Measurements from ENCODE around the gene ATG12.

Gene ATG12

DNA sequence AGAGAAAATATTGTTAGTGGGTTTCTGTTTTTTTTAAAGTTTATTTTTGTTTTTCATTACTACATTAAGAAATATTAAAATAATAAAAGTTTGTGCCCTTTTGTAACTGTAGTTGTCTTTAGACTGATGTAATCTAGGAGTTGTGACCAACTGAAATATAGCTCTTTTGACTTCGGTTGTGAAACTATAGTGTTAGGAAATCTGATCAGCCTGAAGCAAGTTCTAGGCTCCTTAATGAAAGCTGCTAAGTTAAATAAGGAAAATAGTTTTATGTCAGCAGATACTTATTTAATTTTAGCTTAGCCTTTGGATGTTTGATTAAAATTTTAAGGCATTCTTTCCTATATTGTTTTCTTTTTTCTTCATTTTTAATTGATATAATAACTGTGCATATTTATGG lies 14.6 kb upstream of the ATG12 start:
- Histone ChIP-seq H3K4me3 (ENCODE audit: low read length) (no peak overlapping the region), H3K36me3 (replicated peaks; ENCODE audit: low read depth, low read length) (peaks cover 4% of the 10 kb centered on the region), H3K4me1 (ENCODE audit: low read length) (no peaks in the 10 kb centered on the region), H3K27me3 (ENCODE audit: low read depth, low read length) (no peaks in the 10 kb centered on the region), H3K9me3 (ENCODE audit: insufficient read depth, low read length) (no peaks in the 10 kb centered on the region), H3K9ac (ENCODE audit: low read length) (no peak overlapping the region), H3K79me2 (ENCODE audit: low read length) (peaks cover 58% of the 10 kb centered on the region; the same call in 1 of the 2 replicates), H3K4me2 (ENCODE audit: low read length) (no peak overlapping the region), H4K20me1 (ENCODE audit: insufficient read depth, low read length) (peaks cover 54% of the 10 kb centered on the region), H3K27ac (ENCODE audit: low read length) (no peak overlapping the region), H2AFZ (ENCODE audit: low read depth, low read length) (no peak overlapping the region)
- TF ChIP-seq, protein P1, sequence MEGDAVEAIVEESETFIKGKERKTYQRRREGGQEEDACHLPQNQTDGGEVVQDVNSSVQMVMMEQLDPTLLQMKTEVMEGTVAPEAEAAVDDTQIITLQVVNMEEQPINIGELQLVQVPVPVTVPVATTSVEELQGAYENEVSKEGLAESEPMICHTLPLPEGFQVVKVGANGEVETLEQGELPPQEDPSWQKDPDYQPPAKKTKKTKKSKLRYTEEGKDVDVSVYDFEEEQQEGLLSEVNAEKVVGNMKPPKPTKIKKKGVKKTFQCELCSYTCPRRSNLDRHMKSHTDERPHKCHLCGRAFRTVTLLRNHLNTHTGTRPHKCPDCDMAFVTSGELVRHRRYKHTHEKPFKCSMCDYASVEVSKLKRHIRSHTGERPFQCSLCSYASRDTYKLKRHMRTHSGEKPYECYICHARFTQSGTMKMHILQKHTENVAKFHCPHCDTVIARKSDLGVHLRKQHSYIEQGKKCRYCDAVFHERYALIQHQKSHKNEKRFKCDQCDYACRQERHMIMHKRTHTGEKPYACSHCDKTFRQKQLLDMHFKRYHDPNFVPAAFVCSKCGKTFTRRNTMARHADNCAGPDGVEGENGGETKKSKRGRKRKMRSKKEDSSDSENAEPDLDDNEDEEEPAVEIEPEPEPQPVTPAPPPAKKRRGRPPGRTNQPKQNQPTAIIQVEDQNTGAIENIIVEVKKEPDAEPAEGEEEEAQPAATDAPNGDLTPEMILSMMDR (IDR thresholded peaks at IDR 0.05; ENCODE audit: low read depth, low read length): no peak
- TF ChIP-seq EZH2phosphoT487 (IDR thresholded peaks at IDR 0.05; ENCODE audit: low read depth): no peak

DNA sequence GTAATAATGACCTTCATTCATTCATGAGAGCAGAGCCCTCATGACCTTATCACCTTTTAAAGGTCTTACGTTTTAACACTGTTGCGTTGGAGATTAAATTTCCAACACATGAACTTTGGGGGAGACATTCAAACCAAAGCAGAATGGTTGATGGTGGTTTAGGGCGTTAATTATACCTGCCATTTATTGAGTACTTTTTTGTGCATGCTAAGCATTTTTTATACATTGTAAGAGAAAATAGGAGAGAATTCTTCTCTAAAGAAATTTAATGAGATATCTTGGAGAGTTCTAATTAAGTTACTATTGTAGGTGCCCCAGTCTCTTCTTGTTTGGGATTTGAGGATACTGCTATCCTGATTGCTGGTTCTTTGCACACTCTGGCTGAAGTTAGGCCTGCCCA lies 12.8 kb upstream of the ATG12 start:
- H3K79me2 ChIP-seq (ENCODE audit: low read length): peaks cover 56% of the 10 kb centered on the region
- H3K36me3 ChIP-seq (replicated peaks; ENCODE audit: low read depth, low read length): peaks cover 4% of the 10 kb centered on the region
- H3K27me3 ChIP-seq (ENCODE audit: low read depth, low read length): no peaks in the 10 kb centered on the region
- TF ChIP-seq, protein P1 (IDR thresholded peaks at IDR 0.05; ENCODE audit: low read depth, low read length): no peak
- no peak for TF ChIP-seq EZH2phosphoT487 (IDR thresholded peaks at IDR 0.05; ENCODE audit: low read depth)
- H3K4me3 ChIP-seq (ENCODE audit: low read length): no peak overlapping the region
- H3K4me2 ChIP-seq (ENCODE audit: low read length): no peak overlapping the region
- no peaks in the 10 kb centered on the region for H3K9me3 ChIP-seq (ENCODE audit: insufficient read depth, low read length)
- H3K9ac ChIP-seq (ENCODE audit: low read length): no peak overlapping the region
- H2AFZ ChIP-seq (ENCODE audit: low read depth, low read length): no peak overlapping the region
- H3K27ac ChIP-seq (ENCODE audit: low read length): no peak overlapping the region
- H3K4me1 ChIP-seq (ENCODE audit: low read length): no peaks in the 10 kb centered on the region
- peaks cover 57% of the 10 kb centered on the region for H4K20me1 ChIP-seq (ENCODE audit: insufficient read depth, low read length)

DNA sequence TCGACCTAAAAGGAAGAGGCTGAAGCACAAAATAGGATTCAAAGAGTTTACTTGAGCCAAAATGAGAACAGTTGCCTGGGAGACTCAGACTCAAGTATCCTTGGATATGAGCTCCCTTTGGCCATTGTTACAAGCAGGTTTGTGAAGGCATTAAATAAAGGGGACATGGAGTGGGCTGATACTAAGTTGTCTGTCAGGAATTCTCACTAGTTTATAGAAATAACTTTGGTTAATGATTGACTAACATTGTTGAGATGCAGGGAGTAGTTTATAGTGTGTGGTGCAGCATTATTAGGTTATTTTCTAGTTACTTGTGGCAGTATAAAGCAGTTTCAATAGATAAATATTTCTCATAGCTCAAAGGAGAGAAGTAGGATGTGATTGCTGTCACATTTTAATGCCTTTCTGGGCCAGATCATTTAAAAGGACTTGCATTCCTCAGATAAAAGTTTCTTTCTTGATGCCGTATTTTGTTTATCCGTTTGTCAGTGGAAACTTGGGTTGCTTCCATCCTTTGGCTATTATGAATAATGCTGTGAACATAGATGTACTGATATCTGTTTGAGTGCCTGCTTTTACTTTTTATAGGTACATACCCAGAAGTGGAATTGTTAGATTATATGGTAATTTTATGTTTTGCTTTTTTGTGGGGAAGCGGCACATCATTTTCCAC lies 9.5 kb upstream of the ATG12 start:
- H2AFZ ChIP-seq (ENCODE audit: low read depth, low read length): no peak overlapping the region
- no peaks in the 10 kb centered on the region for H3K9me3 ChIP-seq (ENCODE audit: insufficient read depth, low read length)
- no peaks in the 10 kb centered on the region for H3K27me3 ChIP-seq (ENCODE audit: low read depth, low read length)
- TF ChIP-seq EZH2phosphoT487 (IDR thresholded peaks at IDR 0.05; ENCODE audit: low read depth): no peak
- TF ChIP-seq, protein P1 (IDR thresholded peaks at IDR 0.05; ENCODE audit: low read depth, low read length): no peak
- H3K79me2 ChIP-seq (ENCODE audit: low read length): peaks cover 64% of the 10 kb centered on the region
- H3K4me1 ChIP-seq (ENCODE audit: low read length): peaks cover 7% of the 10 kb centered on the region
- H3K4me3 ChIP-seq (ENCODE audit: low read length): no peak overlapping the region
- peaks cover 4% of the 10 kb centered on the region for H3K36me3 ChIP-seq (replicated peaks; ENCODE audit: low read depth, low read length)
- no peak overlapping the region for H3K9ac ChIP-seq (ENCODE audit: low read length)
- no peak overlapping the region for H3K27ac ChIP-seq (ENCODE audit: low read length)
- no peak overlapping the region for H3K4me2 ChIP-seq (ENCODE audit: low read length)
- peaks cover 63% of the 10 kb centered on the region for H4K20me1 ChIP-seq (ENCODE audit: insufficient read depth, low read length)

DNA sequence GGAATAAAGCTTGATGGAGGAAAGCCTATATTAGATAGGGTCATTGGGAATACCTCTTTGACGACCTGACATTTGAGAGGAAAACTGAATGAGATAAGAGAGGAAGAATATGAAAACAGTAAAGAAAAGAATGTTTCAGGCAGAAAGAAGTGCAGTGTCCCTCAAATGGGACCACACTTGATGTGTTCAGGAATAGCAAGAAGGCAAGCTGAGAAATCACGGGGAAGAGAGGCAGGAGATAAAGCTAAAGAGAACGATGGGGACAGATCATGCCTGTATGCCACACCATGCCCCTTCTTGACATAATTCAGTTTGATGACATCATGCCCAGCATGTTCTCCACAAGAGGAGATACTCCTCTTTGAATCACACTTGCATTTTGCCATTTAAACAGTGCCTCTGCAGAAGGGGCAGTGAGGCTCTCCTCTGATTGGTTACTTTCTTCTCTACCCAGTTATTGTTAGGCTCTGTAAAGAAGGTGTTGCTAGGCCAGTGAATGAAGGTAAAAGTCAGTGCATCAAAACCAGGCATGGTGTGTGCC lies 8.0 kb upstream of the ATG12 start:
- TF ChIP-seq EZH2phosphoT487 (IDR thresholded peaks at IDR 0.05; ENCODE audit: low read depth): no peak
- TF ChIP-seq, protein P1 (IDR thresholded peaks at IDR 0.05; ENCODE audit: low read depth, low read length): no peak
- H4K20me1 ChIP-seq (ENCODE audit: insufficient read depth, low read length): peaks cover 72% of the 10 kb centered on the region
- peaks cover 68% of the 10 kb centered on the region for H3K79me2 ChIP-seq (ENCODE audit: low read length)
- H3K36me3 ChIP-seq (replicated peaks; ENCODE audit: low read depth, low read length): peaks cover 4% of the 10 kb centered on the region
- no peak overlapping the region for H2AFZ ChIP-seq (ENCODE audit: low read depth, low read length)
- no peaks in the 10 kb centered on the region for H3K9me3 ChIP-seq (ENCODE audit: insufficient read depth, low read length)
- no peak overlapping the region for H3K4me2 ChIP-seq (ENCODE audit: low read length)
- H3K27me3 ChIP-seq (ENCODE audit: low read depth, low read length): no peaks in the 10 kb centered on the region
- H3K27ac ChIP-seq (ENCODE audit: low read length): no peak overlapping the region
- H3K4me3 ChIP-seq (ENCODE audit: low read length): no peak overlapping the region
- no peak overlapping the region for H3K9ac ChIP-seq (ENCODE audit: low read length)
- H3K4me1 ChIP-seq (ENCODE audit: low read length): peaks cover 21% of the 10 kb centered on the region

Data from OCI-LY3 (cell line).